Gastrocnemius medialis (tissue), 4 donors: Measurements from ENCODE around the gene CEBPB. TPM values are rescaled to one million over a fixed set of nuclear protein-coding genes. Genes with fewer than 3 reads are reported as not detected.
A peak's percentile ranks its signal among the peaks of the same experiment; 100 is the strongest.

Experiments used
- ATAC-seq, 2 donors: fragments of 150-250 bp; one replicate each; pipeline ENCODE4 v1.9.1; 2016
- DNase-seq, 2 donors: peaks; one replicate each; pipeline ENCODE4 v3.0.0-alpha.2; 2019
- H3K27ac ChIP-seq, 4 donors: fragments of 200-600 bp; sonication (generic); 1 replicate in 1 of 4; 2 replicates in 3 of 4; pipeline ENCODE4 v1.5.1; 2016 to 2018; ENCODE audit warnings: mild to moderate bottlenecking in 2 of 4, moderate library complexity in 1 of 4
- H3K27me3 ChIP-seq, 3 donors: fragments of 200-600 bp; sonication (generic) in 2 of 3; 1 replicate in 1 of 3; 2 replicates in 2 of 3; pipeline versions ENCODE4 v1.5.1 to v1.6.0; 2016 to 2019; ENCODE audit warnings: mild to moderate bottlenecking in 1 of 3, moderate library complexity in 1 of 3
- H3K36me3 ChIP-seq, 2 donors: fragments of 200-600 bp; sonication (generic) in 1 of 2; one replicate each; pipeline ENCODE4 v1.5.1; 2017 to 2018
- H3K4me1 ChIP-seq, 2 donors: fragments of 200-600 bp; sonication (generic) in 1 of 2; one replicate each; pipeline ENCODE4 v1.5.1; 2016 to 2017; ENCODE audit warnings: mild to moderate bottlenecking in 2 of 2
- H3K4me3 ChIP-seq, 4 donors: fragments of 200-600 bp; sonication (generic) in 3 of 4; 1 replicate in 1 of 4; 2 replicates in 3 of 4; pipeline ENCODE4 v1.5.1; 2016 to 2019; ENCODE audit warnings: mild to moderate bottlenecking in 2 of 4
- H3K9me3 ChIP-seq, 3 donors: fragments of 200-600 bp; sonication (generic) in 2 of 3; 1 replicate in 1 of 3; 2 replicates in 2 of 3; pipeline ENCODE4 v1.5.1; 2016 to 2019
- CTCF ChIP-seq, 5 experiments: fragments of 450-650 bp in 3 of 5; fragments of 200-600 bp in 2 of 5; sonication (generic) in 2 of 5; IDR thresholded peaks in 4 of 5; conservative IDR thresholded peaks in 1 of 5; 1 replicate in 4 of 5; 2 replicates in 1 of 5; pipeline ENCODE4 v1.5.1; 2016 to 2019; ENCODE audit warnings: antibody characterized with exemption in 5 of 5, mild to moderate bottlenecking in 3 of 5, moderate library complexity in 3 of 5
- POLR2A ChIP-seq, 2 donors: fragments of 450-650 bp; IDR thresholded peaks; one replicate each; pipeline ENCODE4 v1.6.1; 2017; ENCODE audit warnings: antibody characterized with exemption in 2 of 2, mild to moderate bottlenecking in 2 of 2, moderate library complexity in 2 of 2
- in situ Hi-C, 4 donors: fragments of 200-750 bp; cut with MboI; loops; one replicate each; pipeline versions ENCODE4 v1.15.0 to v1.8.0; 2017; ENCODE audit warnings: low sequenced_read_pairs in 4 of 4
- intact Hi-C: fragments of 100-400 bp; cut with DNase I; formaldehyde crosslinking; loops from one replicate; pipeline ENCODE4 v1.15.1; 2023; ENCODE audit warnings: low total_unique reads
- total RNA-seq, 4 donors: library from RNA; depleted of rRNA; stranded (reverse); fragments of >200 nt; gene quantifications; one replicate each; pipeline versions ENCODE4 v1.1.0 to v1.2.3, GENCODE V29; 2016

Gene CEBPB
- total RNA-seq, 4 donors from 2014 or later = 219 to 434 (median 321) TPM

- no peak for ATAC-seq
- no peak overlapping the region for H3K27ac ChIP-seq
- H3K9me3 ChIP-seq = no peaks in the 10 kb centered on the region
- TF ChIP-seq POLR2A (IDR thresholded peaks at IDR 0.05) = no peak
- intact Hi-C loops (no loop called here), in situ Hi-C loops (no loop called here)
- H3K4me1 ChIP-seq = no peaks in the 10 kb centered on the region
- H3K4me3 ChIP-seq = no peak overlapping the region
- H3K36me3 ChIP-seq = no peaks in the 10 kb centered on the region
- DNase-seq = no peak
- H3K27me3 ChIP-seq = no peaks in the 10 kb centered on the region
Observed at GRCh38 chr20:50217207-50217949, 26.7 kb downstream of the CEBPB start.

- intact Hi-C loops = no loop called here
- H3K4me1 ChIP-seq = peaks cover 0 to under 1% of the 10 kb centered on the region in 2 donors
- TF ChIP-seq CTCF (IDR thresholded peaks at IDR 0.05 in 4 of 5, conservative IDR thresholded peaks at IDR 0.05 in 1 of 5) (no peak), POLR2A (IDR thresholded peaks at IDR 0.05) (no peak)
- no peaks in the 10 kb centered on the region for H3K27me3 ChIP-seq
- in situ Hi-C loops = no loop called here
- ATAC-seq = no peak
- no peak overlapping the region for H3K4me3 ChIP-seq
- no peak overlapping the region for H3K27ac ChIP-seq
- H3K36me3 ChIP-seq = no peaks in the 10 kb centered on the region
- DNase-seq = no peak
- H3K9me3 ChIP-seq = no peaks in the 10 kb centered on the region
Observed at GRCh38 chr20:50218987-50219435, 28.4 kb downstream of the CEBPB start.

- no peaks in the 10 kb centered on the region for H3K27me3 ChIP-seq
- H3K4me1 ChIP-seq = peaks cover 0 to 6% of the 10 kb centered on the region in 2 donors
- TF ChIP-seq CTCF (IDR thresholded peaks at IDR 0.05 in 4 of 5, conservative IDR thresholded peaks at IDR 0.05 in 1 of 5) (no peak), POLR2A (IDR thresholded peaks at IDR 0.05) (no peak)
- DNase-seq = no peak
- ATAC-seq = no peak
- intact Hi-C loops (no loop called here), in situ Hi-C loops (no loop called here)
- no peaks in the 10 kb centered on the region for H3K9me3 ChIP-seq
- no peaks in the 10 kb centered on the region for H3K36me3 ChIP-seq
- H3K27ac ChIP-seq = no peak overlapping the region
- no peak overlapping the region for H3K4me3 ChIP-seq
Observed at GRCh38 chr20:50219600-50219999, 29.0 kb downstream of the CEBPB start.

GRCh38 chr20:50220093-50220893, 29.7 kb downstream of the CEBPB start:
- H3K27ac ChIP-seq = no peak overlapping the region
- intact Hi-C loops = no loop called here
- ATAC-seq (no peak), DNase-seq (no peak)
- peaks cover 0 to 13% of the 10 kb centered on the region in 2 donors for H3K4me1 ChIP-seq
- no peaks in the 10 kb centered on the region for H3K36me3 ChIP-seq
- no peak overlapping the region for H3K4me3 ChIP-seq
- no peaks in the 10 kb centered on the region for H3K9me3 ChIP-seq
- no peak for TF ChIP-seq POLR2A (IDR thresholded peaks at IDR 0.05)
- no peak for TF ChIP-seq CTCF (IDR thresholded peaks at IDR 0.05 in 4 of 5, conservative IDR thresholded peaks at IDR 0.05 in 1 of 5)
- H3K27me3 ChIP-seq = no peaks in the 10 kb centered on the region
- in situ Hi-C loops = no loop called here

GRCh38 chr20:50220894-50221365, 30.3 kb downstream of the CEBPB start:
- DNase-seq = no peak
- H3K36me3 ChIP-seq = no peaks in the 10 kb centered on the region
- no peaks in the 10 kb centered on the region for H3K27me3 ChIP-seq
- H3K4me3 ChIP-seq = no peak overlapping the region
- no peaks in the 10 kb centered on the region for H3K9me3 ChIP-seq
- peak overlapping the region in 1 of 4 donors; percentile 7 for H3K27ac ChIP-seq
- intact Hi-C loops = no loop called here
- peaks cover 4 to 14% of the 10 kb centered on the region in 2 donors for H3K4me1 ChIP-seq
- no peak for ATAC-seq
- TF ChIP-seq POLR2A (IDR thresholded peaks at IDR 0.05) = no peak
- no peak for TF ChIP-seq CTCF (IDR thresholded peaks at IDR 0.05 in 4 of 5, conservative IDR thresholded peaks at IDR 0.05 in 1 of 5)
- in situ Hi-C loops = no loop called here
